Keratinocyte (primary cell): ENCODE data around the gene STUB1.

Experiments used
- EZH2 ChIP-seq: IDR thresholded peaks from one replicate; pipeline ENCODE4 v1.6.1; 2012; ENCODE audit warnings: inconsistent platforms, mild to moderate bottlenecking, low read length, moderate library complexity
- TF ChIP-seq, protein P1 (sequence below), 3 experiments: IDR thresholded peaks in 1 of 3; conservative IDR thresholded peaks in 1 of 3; optimal IDR thresholded peaks in 1 of 3; 2 replicates in 2 of 3; 3 replicates in 1 of 3; pipeline versions ENCODE3 to v1.5.1; 2011; ENCODE audit warnings: low read length in 3 of 3, mild to moderate bottlenecking in 3 of 3, moderate library complexity in 2 of 3, control low read depth in 1 of 3, inconsistent platforms in 1 of 3; ENCODE audit not compliant: insufficient read depth in 2 of 3; ENCODE audit errors: extremely low read depth in 1 of 3

DNA sequence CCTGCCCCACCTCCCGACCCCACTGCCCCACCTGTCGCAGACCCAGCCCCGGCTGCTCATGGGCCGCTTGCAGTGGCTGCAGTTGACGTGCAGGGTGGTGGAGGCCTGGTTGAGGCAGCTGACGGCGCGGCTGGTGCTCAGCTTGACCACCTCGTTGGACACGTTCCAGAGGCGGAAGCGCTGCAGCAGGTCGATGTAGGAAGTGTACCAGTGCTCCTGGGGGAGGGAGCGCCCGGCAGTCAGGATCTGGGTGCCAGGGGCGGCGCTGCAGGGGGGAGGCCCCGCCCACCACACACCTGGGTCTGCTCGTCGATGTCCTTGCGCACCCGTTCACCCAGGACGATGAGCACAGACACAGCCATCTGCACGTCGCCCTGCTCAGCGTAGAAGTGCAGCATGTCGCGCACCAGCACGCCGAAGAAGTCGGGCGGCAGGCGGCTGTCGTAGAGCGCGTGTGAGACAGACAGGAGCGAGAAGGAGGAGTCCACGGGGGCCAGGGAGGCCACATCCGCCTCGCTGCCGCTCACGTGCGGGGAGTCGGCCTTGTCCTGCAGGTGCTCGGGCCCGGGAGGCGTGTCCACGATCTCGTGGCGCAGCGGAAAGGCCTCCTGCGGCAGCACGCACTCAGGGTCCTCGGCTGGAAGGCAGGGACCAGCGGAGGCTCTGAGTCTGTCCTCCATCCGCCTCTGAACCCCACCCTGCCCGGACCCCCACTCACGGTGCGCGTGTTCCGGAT, 4.9 kb downstream of the STUB1 start:
- TF ChIP-seq, protein P1, sequence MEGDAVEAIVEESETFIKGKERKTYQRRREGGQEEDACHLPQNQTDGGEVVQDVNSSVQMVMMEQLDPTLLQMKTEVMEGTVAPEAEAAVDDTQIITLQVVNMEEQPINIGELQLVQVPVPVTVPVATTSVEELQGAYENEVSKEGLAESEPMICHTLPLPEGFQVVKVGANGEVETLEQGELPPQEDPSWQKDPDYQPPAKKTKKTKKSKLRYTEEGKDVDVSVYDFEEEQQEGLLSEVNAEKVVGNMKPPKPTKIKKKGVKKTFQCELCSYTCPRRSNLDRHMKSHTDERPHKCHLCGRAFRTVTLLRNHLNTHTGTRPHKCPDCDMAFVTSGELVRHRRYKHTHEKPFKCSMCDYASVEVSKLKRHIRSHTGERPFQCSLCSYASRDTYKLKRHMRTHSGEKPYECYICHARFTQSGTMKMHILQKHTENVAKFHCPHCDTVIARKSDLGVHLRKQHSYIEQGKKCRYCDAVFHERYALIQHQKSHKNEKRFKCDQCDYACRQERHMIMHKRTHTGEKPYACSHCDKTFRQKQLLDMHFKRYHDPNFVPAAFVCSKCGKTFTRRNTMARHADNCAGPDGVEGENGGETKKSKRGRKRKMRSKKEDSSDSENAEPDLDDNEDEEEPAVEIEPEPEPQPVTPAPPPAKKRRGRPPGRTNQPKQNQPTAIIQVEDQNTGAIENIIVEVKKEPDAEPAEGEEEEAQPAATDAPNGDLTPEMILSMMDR (optimal IDR thresholded peaks at IDR 0.05 in 1 of 3, IDR thresholded peaks at IDR 0.05 in 1 of 3, conservative IDR thresholded peaks at IDR 0.05 in 1 of 3; ENCODE audit: extremely low read depth in 1 of 3, insufficient read depth in 2 of 3, low read length in 3 of 3): no peak
- TF ChIP-seq EZH2: no peak
